ES-I3 (cell line): Measurements from ENCODE around the gene IL16.

ENCODE experiments used
- H3K36me3 ChIP-seq: 2 replicates; pipeline ENCODE4 v1.6.1; 2013; ENCODE audit warnings: mild to moderate bottlenecking, low read length, control low read depth, moderate library complexity; ENCODE audit not compliant: insufficient read depth
- H3K4me1 ChIP-seq: 2 replicates; pipeline ENCODE4 v1.6.1; 2013; ENCODE audit warnings: mild to moderate bottlenecking, control low read depth, low read length; ENCODE audit not compliant: insufficient read depth
- H3K9ac ChIP-seq: 2 replicates; pipeline ENCODE4 v1.6.1; 2013; ENCODE audit warnings: low read depth, mild to moderate bottlenecking, low read length, moderate library complexity
- H3K9me3 ChIP-seq: 2 replicates; pipeline ENCODE4 v1.6.1; 2013; ENCODE audit warnings: mild to moderate bottlenecking, low read length, moderate library complexity; ENCODE audit not compliant: control insufficient read depth, insufficient read depth

The IL16 gene

GRCh38 chr15:81356252-81356651 lies 159.6 kb downstream of the IL16 start:
- no peaks in the 10 kb centered on the region for H3K36me3 ChIP-seq
- H3K9ac ChIP-seq, result no peak overlapping the region
- H3K4me1 ChIP-seq, result peaks cover 3% of the 10 kb centered on the region; the same call in 1 of the 2 replicates
- no peaks in the 10 kb centered on the region for H3K9me3 ChIP-seq

DNA sequence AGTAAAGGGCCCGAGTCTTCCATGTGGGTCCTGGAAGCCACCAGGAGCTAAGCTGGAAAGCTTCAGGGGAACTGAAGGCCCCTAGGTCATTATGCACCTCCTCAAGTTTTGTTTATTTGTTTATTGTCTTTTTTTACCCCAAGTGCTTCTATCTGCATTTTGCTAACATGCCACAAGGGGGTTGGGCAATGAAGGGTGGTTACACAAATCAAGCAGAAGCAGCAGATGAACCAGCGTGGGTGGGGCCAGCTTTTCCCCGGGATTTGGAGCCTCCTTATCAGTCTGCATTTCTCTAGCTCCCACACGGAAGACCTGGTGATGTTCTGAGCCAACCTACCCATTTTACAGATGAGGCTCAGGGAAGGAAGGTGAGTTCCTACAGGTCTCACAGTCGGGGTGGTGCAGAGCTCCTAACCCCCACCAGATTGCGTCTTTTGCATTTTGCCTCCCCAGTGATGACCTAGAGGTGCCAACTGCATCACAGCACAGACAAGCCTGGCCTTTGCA lies 160.6 kb downstream of the IL16 start:
- Histone ChIP-seq H3K4me1 (peaks cover 3% of the 10 kb centered on the region; the same call in 1 of the 2 replicates), H3K36me3 (no peaks in the 10 kb centered on the region), H3K9ac (no peak overlapping the region), H3K9me3 (no peaks in the 10 kb centered on the region)

- no peaks in the 10 kb centered on the region for H3K36me3 ChIP-seq
- H3K9me3 ChIP-seq, result no peaks in the 10 kb centered on the region
- H3K9ac ChIP-seq, result no peak overlapping the region
- peaks cover 3% of the 10 kb centered on the region; the same call in 1 of the 2 replicates for H3K4me1 ChIP-seq
Measured at GRCh38 chr15:81358248-81358647, 161.6 kb downstream of the IL16 start.

DNA sequence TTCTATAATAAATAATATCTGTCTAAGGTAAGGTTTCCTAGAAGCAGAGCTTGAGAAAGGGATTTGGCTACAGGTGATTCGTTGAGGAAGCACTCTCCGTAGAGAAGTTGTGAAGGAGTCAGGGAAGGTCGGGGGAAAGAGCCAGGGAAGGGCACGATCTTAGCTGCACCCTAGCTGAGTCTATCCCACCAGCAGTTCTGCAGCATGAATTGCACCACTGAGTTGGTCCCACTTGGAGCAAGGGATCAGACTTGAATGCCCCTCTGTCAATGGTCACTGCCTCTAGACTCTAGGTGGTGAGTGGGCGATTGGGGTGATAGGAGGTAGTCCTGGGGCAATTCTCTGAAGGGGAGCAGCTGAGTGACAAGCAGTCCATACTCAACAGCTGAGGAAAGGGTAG lies 163.8 kb downstream of the IL16 start:
- H3K9me3 ChIP-seq, result no peaks in the 10 kb centered on the region
- H3K36me3 ChIP-seq, result no peaks in the 10 kb centered on the region
- H3K4me1 ChIP-seq, result peaks cover 3% of the 10 kb centered on the region; the same call in 1 of the 2 replicates
- H3K9ac ChIP-seq, result no peak overlapping the region

- peaks cover 3% of the 10 kb centered on the region; the same call in 1 of the 2 replicates for H3K4me1 ChIP-seq
- H3K36me3 ChIP-seq, result no peaks in the 10 kb centered on the region
- H3K9me3 ChIP-seq, result no peaks in the 10 kb centered on the region
- no peak overlapping the region for H3K9ac ChIP-seq
Measured at GRCh38 chr15:81361891-81362290, 165.2 kb downstream of the IL16 start.

GRCh38 chr15:81362790-81363189 lies 166.1 kb downstream of the IL16 start:
- H3K4me1 ChIP-seq, result no peaks in the 10 kb centered on the region

GRCh38 chr15:81363276-81363675 lies 166.6 kb downstream of the IL16 start:
- Histone ChIP-seq H3K9me3 (no peaks in the 10 kb centered on the region), H3K36me3 (no peaks in the 10 kb centered on the region), H3K9ac (no peak overlapping the region), H3K4me1 (no peaks in the 10 kb centered on the region)

More at GRCh38 chr15:81362790-81363189, 166.1 kb downstream of the IL16 start:
- Histone ChIP-seq H3K9me3 (no peaks in the 10 kb centered on the region), H3K9ac (no peak overlapping the region), H3K36me3 (no peaks in the 10 kb centered on the region)
